Activated CD4-positive, alpha-beta T cell treated with anti-CD3 and anti-CD28 coated beads, Interleukin-2, amount 10 ng/mL, durations not matched to agents 7 days and 5 days (primary cell): ENCODE measurements around the gene RAP1GAP2. TPM values are rescaled to one million over a fixed set of nuclear protein-coding genes. Genes with fewer than 3 reads are reported as not detected.
A peak's percentile ranks its signal among the peaks of the same experiment; 100 is the strongest.

ENCODE experiments used
- CTCF ChIA-PET: fragments of 350-600 bp; sonication (Branson Sonifier 250); formaldehyde crosslinking; loops from one replicate; lab custom pipeline; 2021; ENCODE audit warnings: antibody characterized with exemption; lab: Charles Lee
- POLR2A ChIA-PET: fragments of 350-600 bp; sonication (Branson Sonifier 250); formaldehyde crosslinking; loops from one replicate; lab custom pipeline; 2021; ENCODE audit warnings: antibody characterized with exemption; lab: Charles Lee
- DNase-seq: peaks from one replicate; pipeline ENCODE4 v3.0.0-alpha.2; 2020
- H3K27ac Mint-ChIP-seq: one replicate; pipeline ENCODE4 v1.8.0; 2021; ENCODE audit warnings: mild to moderate bottlenecking, moderate library complexity, mixed read lengths
- H3K27me3 Mint-ChIP-seq: one replicate; pipeline ENCODE4 v1.8.0; 2021; ENCODE audit warnings: mixed read lengths
- H3K36me3 Mint-ChIP-seq: one replicate; pipeline ENCODE4 v1.8.0; 2021; ENCODE audit warnings: low read depth, mixed read lengths
- H3K4me1 Mint-ChIP-seq: one replicate; pipeline ENCODE4 v1.8.0; 2021; ENCODE audit warnings: mixed read lengths
- H3K4me3 Mint-ChIP-seq: one replicate; pipeline ENCODE4 v1.8.0; 2021; ENCODE audit warnings: mild to moderate bottlenecking, moderate library complexity, mixed read lengths
- H3K9me3 Mint-ChIP-seq: one replicate; pipeline ENCODE4 v1.8.0; 2021; ENCODE audit warnings: mixed read lengths
- total RNA-seq, 2 experiments: library from RNA; stranded (reverse); gene quantifications; one replicate each; pipeline ENCODE4 v1.2.3, GENCODE V29; 2021

Gene RAP1GAP2
- total RNA-seq, 2 experiments from 2014 or later: 27.8 to 37.3 TPM

DNA sequence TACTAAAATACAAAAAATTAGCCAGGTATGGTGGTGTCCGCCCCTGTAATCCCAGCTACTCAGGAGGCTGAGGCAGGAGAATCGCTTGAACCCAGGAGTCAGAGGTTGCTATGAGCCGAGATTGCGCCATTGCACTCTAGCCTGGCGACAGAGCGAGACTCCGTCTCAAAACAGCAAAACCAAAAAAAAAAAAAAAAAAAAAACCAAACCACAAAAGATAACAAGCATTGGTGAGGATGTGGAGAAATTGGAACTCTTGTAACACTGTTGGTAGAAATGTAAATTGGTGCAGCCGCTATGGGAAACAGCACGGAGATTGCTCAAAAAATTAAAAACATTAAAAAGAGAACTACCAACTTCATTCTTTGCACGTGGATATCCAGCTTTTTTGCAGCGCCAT is 147.7 kb downstream of the RAP1GAP2 start:
- Mint-ChIP-seq H3K4me3 (no peak overlapping the region), H3K27me3 (peaks cover 14% of the 10 kb centered on the region), H3K9me3 (no peaks in the 10 kb centered on the region), H3K4me1 (peaks cover 17% of the 10 kb centered on the region), H3K27ac (peak overlapping the region; percentile 68), H3K36me3 (no peaks in the 10 kb centered on the region)
- CTCF ChIA-PET: no interaction called here
- POLR2A ChIA-PET: no interaction called here
- DNase-seq: peak; percentile 15

- CTCF ChIA-PET: interaction anchor here (0.6 kb wide), 1 partner anchor 538 kb away, joined by 3 read pairs; no protein-coding TSS in a partner anchor
- Mint-ChIP-seq H3K4me3 (no peak overlapping the region), H3K27me3 (peaks cover 14% of the 10 kb centered on the region), H3K27ac (no peak overlapping the region), H3K9me3 (no peaks in the 10 kb centered on the region), H3K36me3 (no peaks in the 10 kb centered on the region), H3K4me1 (peaks cover 17% of the 10 kb centered on the region)
- POLR2A ChIA-PET: no interaction called here
- no peak for DNase-seq
Observed at GRCh38 chr17:2945299-2945698, 149.1 kb downstream of the RAP1GAP2 start.

DNA sequence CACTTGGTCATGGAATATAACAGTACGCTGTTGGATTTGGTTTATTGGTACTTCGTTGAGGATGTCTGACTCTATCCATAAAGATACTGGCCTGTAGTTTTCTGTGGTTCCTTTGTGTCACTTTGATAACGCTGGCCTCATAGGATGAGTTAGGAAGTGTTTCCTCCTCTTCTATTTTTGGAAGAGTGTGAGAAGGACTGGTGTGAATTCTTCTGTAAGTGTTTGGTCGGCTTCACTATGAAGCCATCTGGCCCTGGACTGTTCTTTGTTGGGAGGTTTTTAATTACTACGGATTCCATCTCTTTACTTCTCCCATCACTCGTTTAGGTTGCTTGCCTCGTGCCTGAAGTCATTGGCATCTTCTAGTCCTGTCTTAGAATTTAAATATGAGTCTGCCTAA is 149.9 kb downstream of the RAP1GAP2 start:
- Mint-ChIP-seq H3K36me3 (no peaks in the 10 kb centered on the region), H3K27me3 (peaks cover 14% of the 10 kb centered on the region), H3K9me3 (no peaks in the 10 kb centered on the region), H3K27ac (no peak overlapping the region), H3K4me3 (no peak overlapping the region), H3K4me1 (peaks cover 17% of the 10 kb centered on the region)
- ChIA-PET CTCF (no interaction called here), POLR2A (no interaction called here)
- DNase-seq: no peak

GRCh38 chr17:2947588-2947950 is 151.3 kb downstream of the RAP1GAP2 start:
- H3K27me3 Mint-ChIP-seq: peaks cover 14% of the 10 kb centered on the region
- ChIA-PET CTCF (no interaction called here), POLR2A (no interaction called here)
- H3K4me3 Mint-ChIP-seq: no peak overlapping the region
- H3K36me3 Mint-ChIP-seq: no peaks in the 10 kb centered on the region
- H3K4me1 Mint-ChIP-seq: peaks cover 17% of the 10 kb centered on the region
- no peak overlapping the region for H3K27ac Mint-ChIP-seq
- DNase-seq: no peak
- no peaks in the 10 kb centered on the region for H3K9me3 Mint-ChIP-seq

- POLR2A ChIA-PET: no interaction called here
- no peak for DNase-seq
- Mint-ChIP-seq H3K27me3 (peaks cover 14% of the 10 kb centered on the region), H3K4me3 (no peak overlapping the region), H3K36me3 (no peaks in the 10 kb centered on the region), H3K4me1 (peaks cover 17% of the 10 kb centered on the region), H3K27ac (no peak overlapping the region), H3K9me3 (no peaks in the 10 kb centered on the region)
- CTCF ChIA-PET: no interaction called here
Observed at GRCh38 chr17:2947996-2948550, 151.8 kb downstream of the RAP1GAP2 start.

DNA sequence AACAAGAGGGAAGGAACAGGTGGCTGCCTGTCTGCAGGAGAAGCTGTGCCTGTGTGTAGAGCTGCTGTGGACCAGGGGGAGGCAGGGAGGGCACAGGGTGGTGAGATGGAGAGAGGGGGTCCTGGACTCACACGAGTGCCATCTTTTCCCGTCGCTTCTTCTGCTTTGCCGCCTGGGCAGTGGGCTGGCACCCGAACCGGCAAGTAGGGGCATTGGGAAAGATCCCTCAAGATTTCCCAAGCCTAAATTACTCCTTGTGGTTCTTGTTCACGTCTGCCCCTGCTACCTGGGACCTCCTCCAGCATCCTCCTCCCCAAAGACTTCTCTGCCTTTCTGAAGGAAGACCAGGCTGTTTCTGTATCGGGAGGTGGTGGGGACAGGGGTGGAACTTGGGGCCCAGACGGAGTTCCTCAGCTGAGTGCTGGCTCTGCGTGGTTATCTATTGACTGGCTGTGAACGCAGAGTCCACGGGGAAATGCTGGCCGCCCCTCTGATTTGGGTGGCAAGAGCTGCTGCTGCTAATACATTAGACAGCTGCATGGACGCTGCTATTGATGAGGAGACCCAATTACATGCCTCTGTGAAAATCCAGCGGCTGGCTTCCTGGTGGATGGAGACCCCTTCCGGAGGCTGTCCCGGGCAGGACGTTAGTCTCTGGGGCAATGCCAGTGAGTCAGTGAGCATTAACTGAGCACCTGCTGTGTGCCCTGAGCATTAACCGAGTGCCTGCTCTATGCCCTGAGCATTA is 152.7 kb downstream of the RAP1GAP2 start:
- DNase-seq: no peak
- Mint-ChIP-seq H3K9me3 (no peaks in the 10 kb centered on the region), H3K36me3 (no peaks in the 10 kb centered on the region), H3K4me3 (no peak overlapping the region), H3K27me3 (peaks cover 9% of the 10 kb centered on the region), H3K4me1 (peaks cover 11% of the 10 kb centered on the region), H3K27ac (no peak overlapping the region)
- POLR2A ChIA-PET: no interaction called here
- CTCF ChIA-PET: no interaction called here

GRCh38 chr17:2949469-2950044 is 153.3 kb downstream of the RAP1GAP2 start:
- Mint-ChIP-seq H3K27me3 (peaks cover 6% of the 10 kb centered on the region), H3K27ac (no peak overlapping the region), H3K4me1 (peaks cover 5% of the 10 kb centered on the region), H3K36me3 (no peaks in the 10 kb centered on the region), H3K9me3 (no peaks in the 10 kb centered on the region), H3K4me3 (no peak overlapping the region)
- no peak for DNase-seq
- ChIA-PET POLR2A (no interaction called here), CTCF (no interaction called here)

GRCh38 chr17:2950846-2951245 is 154.6 kb downstream of the RAP1GAP2 start:
- Mint-ChIP-seq H3K27ac (no peak overlapping the region), H3K9me3 (no peaks in the 10 kb centered on the region), H3K36me3 (no peaks in the 10 kb centered on the region), H3K4me1 (peaks cover 10% of the 10 kb centered on the region), H3K27me3 (peaks cover 6% of the 10 kb centered on the region), H3K4me3 (no peak overlapping the region)
- ChIA-PET CTCF (no interaction called here), POLR2A (no interaction called here)
- DNase-seq: no peak

- no peak overlapping the region for H3K27ac Mint-ChIP-seq
- peaks cover 11% of the 10 kb centered on the region for H3K4me1 Mint-ChIP-seq
- DNase-seq: no peak
- ChIA-PET CTCF (no interaction called here), POLR2A (no interaction called here)
- H3K9me3 Mint-ChIP-seq: no peaks in the 10 kb centered on the region
- no peaks in the 10 kb centered on the region for H3K36me3 Mint-ChIP-seq
- peaks cover 4% of the 10 kb centered on the region for H3K27me3 Mint-ChIP-seq
- no peak overlapping the region for H3K4me3 Mint-ChIP-seq
Observed at GRCh38 chr17:2952174-2952845, 156.1 kb downstream of the RAP1GAP2 start.

GRCh38 chr17:2954898-2955445 is 158.7 kb downstream of the RAP1GAP2 start:
- H3K36me3 Mint-ChIP-seq: no peaks in the 10 kb centered on the region
- H3K4me3 Mint-ChIP-seq: no peak overlapping the region
- no peak for DNase-seq
- ChIA-PET CTCF (interaction anchor here (0.6 kb wide), 1 partner anchor 503 kb away, joined by 3 read pairs; no protein-coding TSS in a partner anchor), POLR2A (no interaction called here)
- peak overlapping the region; percentile 2 for H3K27ac Mint-ChIP-seq
- H3K9me3 Mint-ChIP-seq: no peaks in the 10 kb centered on the region
- H3K27me3 Mint-ChIP-seq: peaks cover 4% of the 10 kb centered on the region
- H3K4me1 Mint-ChIP-seq: peaks cover 11% of the 10 kb centered on the region

GRCh38 chr17:2955931-2956582 is 159.8 kb downstream of the RAP1GAP2 start:
- Mint-ChIP-seq H3K27me3 (peaks cover 4% of the 10 kb centered on the region), H3K27ac (no peak overlapping the region), H3K4me3 (no peak overlapping the region), H3K36me3 (no peaks in the 10 kb centered on the region), H3K9me3 (no peaks in the 10 kb centered on the region), H3K4me1 (peaks cover 11% of the 10 kb centered on the region)
- no peak for DNase-seq
- POLR2A ChIA-PET: no interaction called here
- CTCF ChIA-PET: interaction anchor here (0.6 to 0.8 kb wide), 2 partner anchors 10 to 504 kb away, joined by 3 read pairs; no protein-coding TSS in a partner anchor

GRCh38 chr17:2957631-2958286 is 161.5 kb downstream of the RAP1GAP2 start:
- Mint-ChIP-seq H3K27ac (no peak overlapping the region), H3K9me3 (no peaks in the 10 kb centered on the region), H3K36me3 (no peaks in the 10 kb centered on the region), H3K4me3 (no peak overlapping the region), H3K4me1 (peaks cover 11% of the 10 kb centered on the region), H3K27me3 (peaks cover 4% of the 10 kb centered on the region)
- DNase-seq: no peak
- POLR2A ChIA-PET: no interaction called here
- CTCF ChIA-PET: no interaction called here
